ENCODE measurements around the gene VPS37D.
A peak's percentile ranks its signal among the peaks of the same experiment; 100 is the strongest.

The VPS37D gene

GRCh38 chr7:73701357-73701995 lies 33.8 kb downstream of the VPS37D start:
- peak; percentile 69 for TF ChIP-seq CTCF (IDR thresholded peaks at IDR 0.05; ENCODE audit: low read depth, low read length, missing control alignments)
- H3K4me3 ChIP-seq (replicated peaks; ENCODE audit: low read depth, low read length), result no peak overlapping the region
- no peak for DNase-seq (ENCODE audit: extremely low read depth, low read depth)

GRCh38 chr7:73702226-73702625 lies 34.6 kb downstream of the VPS37D start:
- TF ChIP-seq CTCF (IDR thresholded peaks at IDR 0.05; ENCODE audit: low read depth, low read length, missing control alignments), result no peak
- no peak overlapping the region for H3K4me3 ChIP-seq (replicated peaks; ENCODE audit: low read depth, low read length)
- DNase-seq (ENCODE audit: extremely low read depth, low read depth), result no peak

GRCh38 chr7:73702665-73703064 lies 35.0 kb downstream of the VPS37D start:
- no peak for DNase-seq (ENCODE audit: extremely low read depth, low read depth)
- no peak for TF ChIP-seq CTCF (IDR thresholded peaks at IDR 0.05; ENCODE audit: low read depth, low read length, missing control alignments)
- H3K4me3 ChIP-seq (replicated peaks; ENCODE audit: low read depth, low read length), result no peak overlapping the region

GRCh38 chr7:73703225-73703624 lies 35.6 kb downstream of the VPS37D start:
- no peak overlapping the region for H3K4me3 ChIP-seq (replicated peaks; ENCODE audit: low read depth, low read length)
- no peak for TF ChIP-seq CTCF (IDR thresholded peaks at IDR 0.05; ENCODE audit: low read depth, low read length, missing control alignments)
- DNase-seq (ENCODE audit: extremely low read depth, low read depth), result no peak

GRCh38 chr7:73703757-73704639 lies 36.4 kb downstream of the VPS37D start:
- TF ChIP-seq CTCF (IDR thresholded peaks at IDR 0.05; ENCODE audit: low read depth, low read length, missing control alignments), result no peak
- DNase-seq (ENCODE audit: extremely low read depth, low read depth), result no peak
- H3K4me3 ChIP-seq (replicated peaks; ENCODE audit: low read depth, low read length), result no peak overlapping the region

GRCh38 chr7:73704640-73705550 lies 37.3 kb downstream of the VPS37D start:
- TF ChIP-seq CTCF (IDR thresholded peaks at IDR 0.05; ENCODE audit: low read depth, low read length, missing control alignments), result no peak
- H3K4me3 ChIP-seq (replicated peaks; ENCODE audit: low read depth, low read length), result no peak overlapping the region
- no peak for DNase-seq (ENCODE audit: extremely low read depth, low read depth)
